Caco-2 (cell line): ENCODE data around the gene TMC1. TPM values are rescaled to one million over a fixed set of nuclear protein-coding genes. Genes with fewer than 3 reads are reported as not detected.

Experiments used
- BruUV-seq: library from RNA; stranded (reverse); fragments of 400-500 nt; replicated peaks from 2 replicates; lab custom pipeline; 2021; lab: Mats Ljungman, UMichigan
- CTCF ChIA-PET: fragments of 300-600 bp; sonication (Branson Sonifier 250); formaldehyde crosslinking; loops from one replicate; lab custom pipeline; 2022; ENCODE audit warnings: antibody characterized with exemption; lab: Charles Lee
- POLR2A ChIA-PET: fragments of 300-600 bp; sonication (Branson Sonifier 250); formaldehyde crosslinking; loops from one replicate; lab custom pipeline; 2022; ENCODE audit warnings: antibody characterized with exemption; lab: Charles Lee
- DNase-seq, 2 experiments: peaks; one replicate each; pipeline versions ENCODE4 v3.0.0 to v3.0.0-alpha.2; 2020 to 2022
- H3K27me3 ChIP-seq: replicated peaks from 2 replicates; pipeline ENCODE4 v1.6.0; 2011; ENCODE audit warnings: low read length; ENCODE audit not compliant: control insufficient read depth, insufficient read depth
- H3K36me3 ChIP-seq: 2 replicates; pipeline ENCODE4 v1.5.1; 2011; ENCODE audit warnings: low read length; ENCODE audit not compliant: control insufficient read depth, insufficient read depth
- H3K4me1 ChIP-seq: fragments of 250-450 bp; sonication (Bioruptor Pico); 2 replicates; pipeline ENCODE4 v1.5.1; 2020; ENCODE audit warnings: mild to moderate bottlenecking
- H3K4me3 ChIP-seq: 2 replicates; pipeline ENCODE4 v1.5.1; 2011; ENCODE audit warnings: low read depth, mild to moderate bottlenecking, control low read depth, low read length
- H3K9me3 ChIP-seq: fragments of 250-450 bp; sonication (Bioruptor Pico); 2 replicates; pipeline ENCODE4 v1.5.1; 2020; ENCODE audit warnings: mild to moderate bottlenecking, moderate library complexity
- H3K27ac Mint-ChIP-seq: one replicate; pipeline ENCODE4 v1.8.0; 2022; ENCODE audit warnings: mixed read lengths; ENCODE audit not compliant: unreplicated experiment
- H3K27me3 Mint-ChIP-seq: one replicate; pipeline ENCODE4 v1.8.0; 2022; ENCODE audit warnings: mixed read lengths; ENCODE audit not compliant: insufficient read depth, unreplicated experiment
- H3K36me3 Mint-ChIP-seq: one replicate; pipeline ENCODE4 v1.8.0; 2022; ENCODE audit warnings: mild to moderate bottlenecking, mixed read lengths; ENCODE audit not compliant: insufficient read depth, unreplicated experiment
- H3K4me1 Mint-ChIP-seq: one replicate; pipeline ENCODE4 v1.8.0; 2022; ENCODE audit warnings: low read depth, mixed read lengths; ENCODE audit not compliant: unreplicated experiment
- H3K4me3 Mint-ChIP-seq: one replicate; pipeline ENCODE4 v1.8.0; 2022; ENCODE audit warnings: mild to moderate bottlenecking, moderate library complexity, mixed read lengths; ENCODE audit not compliant: unreplicated experiment
- H3K9me3 Mint-ChIP-seq: one replicate; pipeline ENCODE4 v1.8.0; 2022; ENCODE audit warnings: mixed read lengths; ENCODE audit not compliant: unreplicated experiment
- CTCF ChIP-seq, 2 experiments: fragments of 200-600 bp in 1 of 2; IDR thresholded peaks; 1 replicate in 1 of 2; 2 replicates in 1 of 2; pipeline versions ENCODE4 v1.5.1 to v1.8.0; 2011 to 2022; ENCODE audit warnings: antibody characterized with exemption in 1 of 2, control low read depth in 1 of 2, inconsistent platforms in 1 of 2, low read depth in 1 of 2, low read length in 1 of 2, mild to moderate bottlenecking in 1 of 2, moderate library complexity in 1 of 2; ENCODE audit not compliant: insufficient read depth in 1 of 2, severe bottlenecking in 1 of 2, unreplicated experiment in 1 of 2
- intact Hi-C: fragments of 100-400 bp; cut with micrococcal nuclease; formaldehyde crosslinking; loops from one replicate; pipeline ENCODE4 v1.10.0; 2022; ENCODE audit not compliant: unreplicated experiment
- total RNA-seq: library from RNA; stranded (reverse); gene quantifications from 2 replicates; pipeline ENCODE4 v1.2.3, GENCODE V29; 2022

Gene TMC1
- total RNA-seq, 1 experiment from 2014 or later = not detected

GRCh38 chr9:72816666-72817065, 295.3 kb downstream of the TMC1 start:
- H3K36me3 ChIP-seq = no peaks in the 10 kb centered on the region
- Mint-ChIP-seq H3K9me3 (no peaks in the 10 kb centered on the region), H3K27me3 (no peaks in the 10 kb centered on the region), H3K36me3 (no peaks in the 10 kb centered on the region), H3K4me1 (no peaks in the 10 kb centered on the region), H3K4me3 (no peak overlapping the region), H3K27ac (no peak overlapping the region)
- H3K27me3 ChIP-seq = no peaks in the 10 kb centered on the region
- no peak for DNase-seq
- no peak overlapping the region for H3K4me3 ChIP-seq
- H3K9me3 ChIP-seq = no peaks in the 10 kb centered on the region
- TF ChIP-seq CTCF (IDR thresholded peaks at IDR 0.05; ENCODE audit: insufficient read depth in 1 of 2, low read depth in 1 of 2, low read length in 1 of 2, severe bottlenecking in 1 of 2, unreplicated experiment in 1 of 2) = no peak
- ChIA-PET CTCF (no interaction called here), POLR2A (no interaction called here)
- no TSS peak for BruUV-seq
- intact Hi-C loops = no loop called here
- H3K4me1 ChIP-seq = no peaks in the 10 kb centered on the region

- Histone ChIP-seq H3K4me3 (no peak overlapping the region), H3K27me3 (no peaks in the 10 kb centered on the region), H3K9me3 (no peaks in the 10 kb centered on the region), H3K36me3 (no peaks in the 10 kb centered on the region), H3K4me1 (no peaks in the 10 kb centered on the region)
- intact Hi-C loops = no loop called here
- ChIA-PET CTCF (no interaction called here), POLR2A (no interaction called here)
- BruUV-seq = no TSS peak
- no peak overlapping the region for H3K4me3 Mint-ChIP-seq
- no peaks in the 10 kb centered on the region for H3K4me1 Mint-ChIP-seq
- no peak overlapping the region for H3K27ac Mint-ChIP-seq
- no peaks in the 10 kb centered on the region for H3K9me3 Mint-ChIP-seq
- no peaks in the 10 kb centered on the region for H3K27me3 Mint-ChIP-seq
- no peak for DNase-seq
- H3K36me3 Mint-ChIP-seq = no peaks in the 10 kb centered on the region
- no peak for TF ChIP-seq CTCF (IDR thresholded peaks at IDR 0.05; ENCODE audit: insufficient read depth in 1 of 2, low read depth in 1 of 2, low read length in 1 of 2, severe bottlenecking in 1 of 2, unreplicated experiment in 1 of 2)
Measured at GRCh38 chr9:72817413-72817812, 296.0 kb downstream of the TMC1 start.

GRCh38 chr9:72818385-72818784, 297.0 kb downstream of the TMC1 start:
- ChIA-PET POLR2A (no interaction called here), CTCF (no interaction called here)
- Histone ChIP-seq H3K36me3 (no peaks in the 10 kb centered on the region), H3K27me3 (no peaks in the 10 kb centered on the region), H3K4me1 (no peaks in the 10 kb centered on the region), H3K9me3 (no peaks in the 10 kb centered on the region), H3K4me3 (no peak overlapping the region)
- TF ChIP-seq CTCF (IDR thresholded peaks at IDR 0.05; ENCODE audit: insufficient read depth in 1 of 2, low read depth in 1 of 2, low read length in 1 of 2, severe bottlenecking in 1 of 2, unreplicated experiment in 1 of 2) = no peak
- H3K4me1 Mint-ChIP-seq = no peaks in the 10 kb centered on the region
- H3K36me3 Mint-ChIP-seq = no peaks in the 10 kb centered on the region
- intact Hi-C loops = no loop called here
- no TSS peak for BruUV-seq
- no peak overlapping the region for H3K27ac Mint-ChIP-seq
- H3K9me3 Mint-ChIP-seq = no peaks in the 10 kb centered on the region
- no peak for DNase-seq
- no peaks in the 10 kb centered on the region for H3K27me3 Mint-ChIP-seq
- H3K4me3 Mint-ChIP-seq = no peak overlapping the region
